Urinary bladder (tissue), 2 donors: ENCODE data around the gene NRAS. TPM values are rescaled to one million over a fixed set of nuclear protein-coding genes. Genes with fewer than 3 reads are reported as not detected.

ENCODE experiments used
- polyA plus RNA-seq: library from polyadenylated mRNA; stranded (reverse); fragments of 200-250 nt; gene quantifications from one replicate; pipeline ENCODE4 v1.2.3, GENCODE V29; 2013
- small RNA-seq: library from RNA; depleted of rRNA; stranded (forward); fragments of <200 nt; gene quantifications from one replicate; pipeline ENCODE3, GENCODE V24; 2014
- total RNA-seq: library from RNA; depleted of rRNA; stranded (reverse); fragments of >200 nt; gene quantifications from one replicate; pipeline ENCODE4 v1.2.3, GENCODE V29; 2014
- donor health status: healthy.

NRAS gene
- total and polyA plus RNA-seq, 2 donors: 11.5 to 46.5 TPM

Small RNA genes lying within 50 kb of the gene (small RNA-seq; reads per million reads assigned to genes)
- gene RN7SL432P: not detected
- gene RNY1P13: not detected

Other genes starting within 250 kb of the NRAS start
- 87.7 TPM for gene TRIM33, start 205.6 kb downstream of the NRAS start, total RNA-seq
- 11.8 TPM for gene TRIM33, start 205.6 kb downstream of the NRAS start, polyA plus RNA-seq
- 43.0 TPM for gene BCAS2, start 135.2 kb downstream of the NRAS start, total RNA-seq
- gene BCAS2, start 135.2 kb downstream of the NRAS start, polyA plus RNA-seq: 38.2 TPM
- 8.8 TPM for gene DENND2C, start 46.7 kb downstream of the NRAS start, total RNA-seq
- gene DENND2C, start 46.7 kb downstream of the NRAS start, polyA plus RNA-seq: 1.9 TPM
- gene AMPD1, start 21.2 kb downstream of the NRAS start, total RNA-seq: 1.9 TPM
- not detected for gene AMPD1, start 21.2 kb downstream of the NRAS start, polyA plus RNA-seq
- gene CSDE1, start 41.2 kb upstream of the NRAS start, total RNA-seq: 504 TPM
- 357 TPM for gene CSDE1, start 41.2 kb upstream of the NRAS start, polyA plus RNA-seq
- gene SIKE1, start 63.9 kb upstream of the NRAS start, total RNA-seq: 104 TPM
- gene SIKE1, start 63.9 kb upstream of the NRAS start, polyA plus RNA-seq: 23.5 TPM
- gene SYCP1, start 138.1 kb upstream of the NRAS start, total RNA-seq: not detected
- not detected for gene SYCP1, start 138.1 kb upstream of the NRAS start, polyA plus RNA-seq